ENCODE measurements around the gene CHRNA7.
"Not testable (repeated sequence)": the region's sequence is repeated elsewhere in the genome, so short reads cannot be mapped to it uniquely, and the experiment has no call there.

Gene CHRNA7

GRCh38 chr15:32119694-32120330 is 89.5 kb downstream of the CHRNA7 start:
- in situ Hi-C loops (cut with HindIII; ENCODE audit: low sequenced_read_pairs): no loop called here

GRCh38 chr15:32120577-32121383 is 90.5 kb downstream of the CHRNA7 start:
- in situ Hi-C loops (cut with HindIII; ENCODE audit: low sequenced_read_pairs): no loop called here

GRCh38 chr15:32121384-32121695 is 91.0 kb downstream of the CHRNA7 start:
- in situ Hi-C loops (cut with HindIII; ENCODE audit: low sequenced_read_pairs): no loop called here

GRCh38 chr15:32122013-32122412 is 91.7 kb downstream of the CHRNA7 start:
- in situ Hi-C loops (cut with HindIII; ENCODE audit: low sequenced_read_pairs): no loop called here

- in situ Hi-C loops (cut with HindIII; ENCODE audit: low sequenced_read_pairs): no loop called here
Observed at GRCh38 chr15:32123473-32123872, 93.2 kb downstream of the CHRNA7 start.

GRCh38 chr15:32124726-32125125 is 94.4 kb downstream of the CHRNA7 start:
- in situ Hi-C loops (cut with HindIII; ENCODE audit: low sequenced_read_pairs): no loop called here

- in situ Hi-C loops (cut with HindIII; ENCODE audit: low sequenced_read_pairs): no loop called here
Observed at GRCh38 chr15:32125595-32125994, 95.3 kb downstream of the CHRNA7 start.

- in situ Hi-C loops (cut with HindIII; ENCODE audit: low sequenced_read_pairs): no loop called here
Observed at GRCh38 chr15:32129815-32130214, 99.5 kb downstream of the CHRNA7 start.

GRCh38 chr15:32130823-32131222 is 100.5 kb downstream of the CHRNA7 start:
- in situ Hi-C loops (cut with HindIII; ENCODE audit: low sequenced_read_pairs): no loop called here

- in situ Hi-C loops (cut with HindIII; ENCODE audit: low sequenced_read_pairs): no loop called here
Observed at GRCh38 chr15:32131803-32132202, 101.5 kb downstream of the CHRNA7 start.

- in situ Hi-C loops (cut with HindIII; ENCODE audit: low sequenced_read_pairs): no loop called here
Observed at GRCh38 chr15:32132859-32133258, 102.5 kb downstream of the CHRNA7 start.

- in situ Hi-C loops (cut with HindIII; ENCODE audit: low sequenced_read_pairs): no loop called here
Observed at GRCh38 chr15:32134842-32135241, 104.5 kb downstream of the CHRNA7 start.

- in situ Hi-C loops (cut with HindIII; ENCODE audit: low sequenced_read_pairs): no loop called here
Observed at GRCh38 chr15:32135335-32135734, 105.0 kb downstream of the CHRNA7 start.

- in situ Hi-C loops (cut with HindIII; ENCODE audit: low sequenced_read_pairs): not testable (repeated sequence)
Observed at GRCh38 chr15:32145512-32145911, 115.2 kb downstream of the CHRNA7 start.

- in situ Hi-C loops (cut with HindIII; ENCODE audit: low sequenced_read_pairs): no loop called here
Observed at GRCh38 chr15:32148833-32149555, 118.7 kb downstream of the CHRNA7 start.

- in situ Hi-C loops (cut with HindIII; ENCODE audit: low sequenced_read_pairs): no loop called here
Observed at GRCh38 chr15:32152574-32152973, 122.3 kb downstream of the CHRNA7 start.

- in situ Hi-C loops (cut with HindIII; ENCODE audit: low sequenced_read_pairs): not testable (repeated sequence)
Observed at GRCh38 chr15:32153868-32154623, 123.7 kb downstream of the CHRNA7 start.

GRCh38 chr15:32162143-32162542 is 131.8 kb downstream of the CHRNA7 start:
- in situ Hi-C loops (cut with HindIII; ENCODE audit: low sequenced_read_pairs): not testable (repeated sequence)

- in situ Hi-C loops (cut with HindIII; ENCODE audit: low sequenced_read_pairs): not testable (repeated sequence)
Observed at GRCh38 chr15:32164065-32164464, 133.8 kb downstream of the CHRNA7 start.

GRCh38 chr15:32164747-32165146 is 134.4 kb downstream of the CHRNA7 start:
- in situ Hi-C loops (cut with HindIII; ENCODE audit: low sequenced_read_pairs): not testable (repeated sequence)

GRCh38 chr15:32165775-32166174 is 135.5 kb downstream of the CHRNA7 start:
- in situ Hi-C loops (cut with HindIII; ENCODE audit: low sequenced_read_pairs): not testable (repeated sequence)

All from DLD1 (cell line).